HepG2 (cell line): Measurements from ENCODE around the gene PTBP2. TPM values are rescaled to one million over a fixed set of nuclear protein-coding genes. Genes with fewer than 3 reads are reported as not detected.

ENCODE experiments used
- ATAC-seq: fragments of 200-7000 bp; cut with Tn5 transposase; 3 replicates; pipeline ENCODE4 v1.9.1; 2020; ENCODE audit warnings: mild to moderate bottlenecking, moderate library complexity
- BruUV-seq: library from RNA; stranded (reverse); fragments of 400-500 nt; replicated peaks from 2 replicates; lab custom pipeline; 2021; lab: Mats Ljungman, UMichigan
- CTCF ChIA-PET: fragments of 300-600 bp; formaldehyde crosslinking; extraction: SDS; loops from one replicate; lab custom pipeline; 2021; ENCODE audit warnings: low total read pairs, inconsistent platforms, low intra/inter-chr PET ratio; lab: Yijun Ruan, JAX
- POLR2A ChIA-PET: fragments of 350-600 bp; sonication (Branson Sonifier 250); formaldehyde crosslinking; loops from one replicate; lab custom pipeline; 2020; ENCODE audit warnings: antibody characterized with exemption, inconsistent platforms; lab: Yijun Ruan, JAX
- DNase-seq: peaks from one replicate; pipeline ENCODE4 v3.0.0-alpha.2; 2015; ENCODE audit warnings: low spot score
- FAIRE-seq: peaks from 3 replicates; lab custom pipeline; 2011; peaks lifted over from hg19 to GRCh38; lab: Jason Lieb, UNC
- H2AFZ ChIP-seq: one replicate; pipeline ENCODE4 v1.6.1; 2011; ENCODE audit warnings: low read length, inconsistent platforms
- H3K27ac ChIP-seq: fragments of 300-600 bp; 3 replicates; pipeline ENCODE4 v1.8.0; 2011; ENCODE audit warnings: mixed run types, mild to moderate bottlenecking, mixed read lengths, low read length, inconsistent platforms; ENCODE audit not compliant: insufficient read depth; ENCODE audit errors: extremely low read length
- H3K27me3 ChIP-seq, 2 experiments: fragments of 200-600 bp in 1 of 2; 2 replicates in 1 of 2; 3 replicates in 1 of 2; pipeline versions ENCODE4 v1.6.0 to v1.8.0; 2011; ENCODE audit warnings: low read length in 2 of 2, mild to moderate bottlenecking in 2 of 2, moderate library complexity in 2 of 2, inconsistent platforms in 1 of 2; ENCODE audit not compliant: insufficient read depth in 2 of 2, control insufficient read depth in 1 of 2
- H3K36me3 ChIP-seq, 2 experiments: fragments of 200-600 bp in 1 of 2; replicated peaks in 1 of 2; 2 replicates in 1 of 2; 3 replicates in 1 of 2; pipeline versions ENCODE4 v1.5.1 to v1.8.0; 2011; ENCODE audit warnings: low read length in 2 of 2, inconsistent platforms in 1 of 2; ENCODE audit not compliant: insufficient read depth in 2 of 2, control insufficient read depth in 1 of 2
- H3K4me1 ChIP-seq: 2 replicates; pipeline ENCODE4 v1.5.1; 2012; ENCODE audit warnings: low read length, inconsistent platforms; ENCODE audit not compliant: insufficient read depth
- H3K4me2 ChIP-seq: 2 replicates; pipeline ENCODE4 v1.6.0; 2011; ENCODE audit warnings: low read depth, low read length, inconsistent platforms
- H3K4me3 ChIP-seq, 3 experiments: fragments of 200-600 bp in 1 of 3; sonication (generic), shearing (Covaris generic) in 1 of 3; replicated peaks in 1 of 3; 2 replicates each; pipeline ENCODE4 v1.5.1; 2011 to 2016; ENCODE audit warnings: low read length in 3 of 3, inconsistent platforms in 2 of 3, low read depth in 2 of 3, mild to moderate bottlenecking in 2 of 3, control low read depth in 1 of 3, mixed read lengths in 1 of 3; ENCODE audit not compliant: insufficient read depth in 1 of 3
- H3K79me2 ChIP-seq: one replicate; pipeline ENCODE4 v1.6.1; 2011; ENCODE audit warnings: low read length, inconsistent platforms; ENCODE audit not compliant: insufficient read depth
- H3K9ac ChIP-seq: 2 replicates; pipeline ENCODE4 v1.6.0; 2011; ENCODE audit warnings: mild to moderate bottlenecking, low read depth, low read length, inconsistent platforms; ENCODE audit not compliant: insufficient read depth
- H3K9me3 ChIP-seq: 2 replicates; pipeline ENCODE4 v1.5.1; 2012; ENCODE audit warnings: mild to moderate bottlenecking, low read length
- H4K20me1 ChIP-seq: 2 replicates; pipeline ENCODE4 v1.6.0; 2011; ENCODE audit warnings: inconsistent platforms, mild to moderate bottlenecking, low read length, moderate library complexity; ENCODE audit not compliant: insufficient read depth
- ARHGAP35 ChIP-seq: sonication (generic); formaldehyde crosslinking; IDR thresholded peaks from 2 replicates; pipeline ENCODE4 v1.9.0; 2022; ENCODE audit warnings: mild to moderate bottlenecking, inconsistent platforms, moderate library complexity, missing genetic modification reagents, borderline replicate concordance
- ARNTL ChIP-seq: sonication (generic); formaldehyde crosslinking; IDR thresholded peaks from 2 replicates; pipeline ENCODE4 v1.4.0; 2020; ENCODE audit warnings: mild to moderate bottlenecking, missing genetic modification reagents
- CEBPB ChIP-seq: IDR thresholded peaks from 2 replicates; pipeline ENCODE4 v1.6.1; 2011; ENCODE audit warnings: low read depth, low read length, improper control_type of control experiment, borderline replicate concordance
- ELF3 ChIP-seq: IDR thresholded peaks from 2 replicates; pipeline ENCODE4 v1.6.1; 2016; ENCODE audit warnings: missing genetic modification reagents, missing compliant biosample characterization
- KDM6A ChIP-seq: IDR thresholded peaks from 2 replicates; pipeline ENCODE4 v1.6.1; 2016; ENCODE audit warnings: low read depth
- PCBP2 ChIP-seq: fragments of 200-400 bp; formaldehyde crosslinking; optimal IDR thresholded peaks from 2 replicates; pipeline ENCODE3; 2018; ENCODE audit warnings: low read length, low read depth; ENCODE audit not compliant: poor library complexity, severe bottlenecking
- YEATS2 ChIP-seq: sonication (generic); formaldehyde crosslinking; IDR thresholded peaks from 2 replicates; pipeline ENCODE4 v1.4.0; 2020; ENCODE audit warnings: missing genetic modification reagents, borderline replicate concordance
- ZFYVE20 ChIP-seq: sonication (generic); formaldehyde crosslinking; IDR thresholded peaks from 2 replicates; pipeline ENCODE4 v1.8.0; 2023; ENCODE audit warnings: low read depth, mild to moderate bottlenecking, moderate library complexity, missing genetic modification reagents, borderline replicate concordance
- ZKSCAN5 ChIP-seq: sonication (generic); formaldehyde crosslinking; IDR thresholded peaks from 2 replicates; pipeline ENCODE4 v1.5.1; 2020; ENCODE audit warnings: mild to moderate bottlenecking, missing genetic modification reagents
- ZNF101 ChIP-seq: sonication (generic); formaldehyde crosslinking; IDR thresholded peaks from 2 replicates; pipeline ENCODE4 v1.4.0; 2020; ENCODE audit warnings: mild to moderate bottlenecking, low read depth, missing genetic modification reagents, borderline replicate concordance
- ZNF143 ChIP-seq: sonication (generic); formaldehyde crosslinking; IDR thresholded peaks from 2 replicates; pipeline ENCODE4 v1.4.0; 2020; ENCODE audit warnings: missing genetic modification reagents
- ZNF782 ChIP-seq: sonication (generic); formaldehyde crosslinking; IDR thresholded peaks from 2 replicates; pipeline ENCODE4 v1.4.0; 2020; ENCODE audit warnings: missing genetic modification reagents, mild to moderate bottlenecking, borderline replicate concordance
- ZSCAN25 ChIP-seq: sonication (generic); formaldehyde crosslinking; IDR thresholded peaks from 2 replicates; pipeline ENCODE4 v1.8.0; 2022; ENCODE audit warnings: mild to moderate bottlenecking, missing genetic modification reagents
- WGBS: methylation state at CpG from one replicate; pipeline ENCODE4 v1.1.6; 2017; ENCODE audit warnings: low lambda C conversion rate; 5-methylcytosine and 5-hydroxymethylcytosine counted together
- in situ Hi-C: cut with HindIII; loops from 2 replicates; pipeline ENCODE4 v1.10.0; 2017; ENCODE audit warnings: low pct_unique_long_range_greater_than_20kb; ENCODE audit not compliant: extremely low pct_ligation_motif_present
- intact Hi-C: fragments of 100-400 bp; cut with micrococcal nuclease; formaldehyde crosslinking; loops from one replicate; pipeline ENCODE4 v1.10.0; 2022; ENCODE audit not compliant: unreplicated experiment
- polyA plus RNA-seq, 8 experiments: library from polyadenylated mRNA; depleted of rRNA in 3 of 8; stranded (reverse) in 7 of 8; unstranded in 1 of 8; fragments of >200 nt; fragmentation: Illumina TruSeq in 4 of 8; extraction: Trizol in 4 of 8; gene quantifications; 2 replicates each; pipeline versions ENCODE4 v1.2.1 to v1.2.3, GENCODE V29; 2011 to 2016; ENCODE audit warnings: low read depth in 4 of 8, missing spikeins in 1 of 8, mixed read lengths in 1 of 8; ENCODE audit not compliant: insufficient read depth in 1 of 8
- total RNA-seq, 5 experiments: library from RNA; depleted of rRNA; stranded (reverse); fragments of >200 nt; fragmentation: Illumina TruSeq; extraction: Trizol; gene quantifications; 2 replicates each; pipeline ENCODE4 v1.2.3, GENCODE V29; 2016; ENCODE audit warnings: low read depth in 1 of 5
- TF ChIP-seq, protein P1 (sequence below): sonication (generic); formaldehyde crosslinking; IDR thresholded peaks from 2 replicates; pipeline ENCODE4; 2020; ENCODE audit warnings: missing genetic modification reagents, mild to moderate bottlenecking, borderline replicate concordance
- TF ChIP-seq, protein P2 (sequence below): sonication (generic); formaldehyde crosslinking; IDR thresholded peaks from 2 replicates; pipeline ENCODE4 v1.5.0; 2020; ENCODE audit warnings: mild to moderate bottlenecking, missing genetic modification reagents, moderate library complexity

Gene PTBP2
- total and polyA plus RNA-seq, 2 of the 13 experiments (the other 11 are each of a cell fraction or from before 2014, with no cell fraction given): 10.5 to 14.1 TPM

DNA sequence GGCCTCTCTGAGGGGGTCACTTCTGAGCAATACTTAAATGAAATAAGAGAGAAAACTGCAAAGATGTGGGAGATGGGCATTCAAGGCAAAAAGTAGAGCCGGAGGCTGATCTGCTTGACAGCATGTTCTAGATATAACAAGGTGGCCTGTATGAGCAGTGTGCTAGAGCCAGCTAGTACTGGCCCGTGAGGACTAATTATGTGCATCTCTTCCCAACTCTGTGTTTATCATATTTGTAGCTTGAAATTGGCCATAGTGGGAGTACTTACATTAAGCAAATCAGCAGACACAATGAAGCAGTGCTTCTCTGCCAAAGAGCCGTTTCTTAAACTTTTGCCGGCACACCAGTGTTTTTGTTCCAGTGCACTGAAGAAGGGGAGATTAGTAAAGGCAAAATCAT, 13.1 kb upstream of the PTBP2 start:
- CTCF ChIA-PET: no interaction called here
- FAIRE-seq: no peak

DNA sequence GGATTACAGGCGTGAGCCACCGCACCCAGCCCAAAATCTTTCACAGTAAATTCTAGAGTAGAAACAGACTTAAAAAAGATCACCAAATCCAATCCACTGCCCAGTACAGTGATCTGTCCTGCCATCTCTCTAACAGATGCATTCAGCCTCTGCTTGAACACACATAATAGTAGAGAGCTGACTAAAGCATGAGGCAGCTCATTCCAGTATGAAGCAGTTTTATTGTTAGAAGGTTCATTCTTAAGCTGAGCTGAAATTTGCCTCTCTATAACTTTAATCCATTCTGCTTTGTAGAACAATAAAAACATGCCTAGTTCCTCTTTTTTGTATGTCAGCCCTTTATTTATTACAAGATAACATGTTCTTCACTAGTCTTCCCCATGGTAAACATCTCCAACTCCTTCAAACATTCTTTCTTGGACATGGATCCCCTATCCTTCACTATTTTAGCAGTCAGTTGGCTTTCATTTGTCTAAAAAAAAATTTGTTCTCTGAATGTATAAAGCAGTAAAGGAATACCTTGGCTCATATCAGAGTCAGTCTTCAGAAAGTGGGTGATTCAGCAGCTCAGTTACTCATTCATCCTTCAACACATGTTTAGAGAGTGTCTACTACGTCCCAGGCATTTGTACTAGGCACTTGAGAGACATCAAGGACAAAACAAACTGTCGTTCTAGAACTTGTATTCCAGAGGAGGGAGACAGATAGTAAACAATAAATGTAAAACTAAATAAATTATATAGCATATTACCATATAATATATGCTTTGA, 10.7 kb upstream of the PTBP2 start:
- 53% methylated on average over 4 of the region's 4 CpGs for WGBS
- FAIRE-seq (no peak), ATAC-seq (no peak), DNase-seq (no peak)
- intact Hi-C loops: no loop called here
- in situ Hi-C loops: no loop called here
- H3K4me3 ChIP-seq: no peak overlapping the region
- no peak overlapping the region for H3K27ac ChIP-seq
- no peak overlapping the region for H3K9ac ChIP-seq
- ChIA-PET POLR2A (no interaction called here), CTCF (no interaction called here)
- no peaks in the 10 kb centered on the region for H3K9me3 ChIP-seq
- no peak overlapping the region for H3K4me2 ChIP-seq
- BruUV-seq: no TSS peak
- H3K27me3 ChIP-seq: no peaks in the 10 kb centered on the region; a peak in 1 of 5 replicates
- no peaks in the 10 kb centered on the region for H3K4me1 ChIP-seq
- H3K36me3 ChIP-seq: no peaks in the 10 kb centered on the region
- no peaks in the 10 kb centered on the region for H4K20me1 ChIP-seq
- H3K79me2 ChIP-seq: no peaks in the 10 kb centered on the region
- H2AFZ ChIP-seq: no peak overlapping the region
- no peak for TF ChIP-seq ZNF782 (CRISPR knock-in tag)
- no peak for TF ChIP-seq ZFYVE20 (CRISPR knock-in tag)
- TF ChIP-seq, protein P1, sequence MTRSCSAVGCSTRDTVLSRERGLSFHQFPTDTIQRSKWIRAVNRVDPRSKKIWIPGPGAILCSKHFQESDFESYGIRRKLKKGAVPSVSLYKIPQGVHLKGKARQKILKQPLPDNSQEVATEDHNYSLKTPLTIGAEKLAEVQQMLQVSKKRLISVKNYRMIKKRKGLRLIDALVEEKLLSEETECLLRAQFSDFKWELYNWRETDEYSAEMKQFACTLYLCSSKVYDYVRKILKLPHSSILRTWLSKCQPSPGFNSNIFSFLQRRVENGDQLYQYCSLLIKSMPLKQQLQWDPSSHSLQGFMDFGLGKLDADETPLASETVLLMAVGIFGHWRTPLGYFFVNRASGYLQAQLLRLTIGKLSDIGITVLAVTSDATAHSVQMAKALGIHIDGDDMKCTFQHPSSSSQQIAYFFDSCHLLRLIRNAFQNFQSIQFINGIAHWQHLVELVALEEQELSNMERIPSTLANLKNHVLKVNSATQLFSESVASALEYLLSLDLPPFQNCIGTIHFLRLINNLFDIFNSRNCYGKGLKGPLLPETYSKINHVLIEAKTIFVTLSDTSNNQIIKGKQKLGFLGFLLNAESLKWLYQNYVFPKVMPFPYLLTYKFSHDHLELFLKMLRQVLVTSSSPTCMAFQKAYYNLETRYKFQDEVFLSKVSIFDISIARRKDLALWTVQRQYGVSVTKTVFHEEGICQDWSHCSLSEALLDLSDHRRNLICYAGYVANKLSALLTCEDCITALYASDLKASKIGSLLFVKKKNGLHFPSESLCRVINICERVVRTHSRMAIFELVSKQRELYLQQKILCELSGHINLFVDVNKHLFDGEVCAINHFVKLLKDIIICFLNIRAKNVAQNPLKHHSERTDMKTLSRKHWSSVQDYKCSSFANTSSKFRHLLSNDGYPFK: no peak
- TF ChIP-seq YEATS2: no peak
- TF ChIP-seq ELF3: no peak
- no peak for TF ChIP-seq CEBPB
- no peak for TF ChIP-seq ZNF101 (CRISPR knock-in tag)
- TF ChIP-seq ZSCAN25 (CRISPR knock-in tag): no peak

More for the DNA sequence above, 13.1 kb upstream of the PTBP2 start:
- H3K36me3 ChIP-seq: no peaks in the 10 kb centered on the region
- no peak overlapping the region for H3K9ac ChIP-seq
- no peak for ATAC-seq
- no peaks in the 10 kb centered on the region for H4K20me1 ChIP-seq
- no peaks in the 10 kb centered on the region; a peak in 1 of 5 replicates for H3K27me3 ChIP-seq
- H3K4me3 ChIP-seq: no peak overlapping the region
- H3K4me1 ChIP-seq: peaks cover 4% of the 10 kb centered on the region; the same call in 1 of the 2 replicates
- no peaks in the 10 kb centered on the region for H3K9me3 ChIP-seq
- H3K27ac ChIP-seq: no peak overlapping the region
- in situ Hi-C loops: no loop called here
- no TSS peak for BruUV-seq
- intact Hi-C loops: no loop called here
- H2AFZ ChIP-seq: no peak overlapping the region
- H3K79me2 ChIP-seq: no peaks in the 10 kb centered on the region
- DNase-seq: no peak
- TF ChIP-seq, protein P2, sequence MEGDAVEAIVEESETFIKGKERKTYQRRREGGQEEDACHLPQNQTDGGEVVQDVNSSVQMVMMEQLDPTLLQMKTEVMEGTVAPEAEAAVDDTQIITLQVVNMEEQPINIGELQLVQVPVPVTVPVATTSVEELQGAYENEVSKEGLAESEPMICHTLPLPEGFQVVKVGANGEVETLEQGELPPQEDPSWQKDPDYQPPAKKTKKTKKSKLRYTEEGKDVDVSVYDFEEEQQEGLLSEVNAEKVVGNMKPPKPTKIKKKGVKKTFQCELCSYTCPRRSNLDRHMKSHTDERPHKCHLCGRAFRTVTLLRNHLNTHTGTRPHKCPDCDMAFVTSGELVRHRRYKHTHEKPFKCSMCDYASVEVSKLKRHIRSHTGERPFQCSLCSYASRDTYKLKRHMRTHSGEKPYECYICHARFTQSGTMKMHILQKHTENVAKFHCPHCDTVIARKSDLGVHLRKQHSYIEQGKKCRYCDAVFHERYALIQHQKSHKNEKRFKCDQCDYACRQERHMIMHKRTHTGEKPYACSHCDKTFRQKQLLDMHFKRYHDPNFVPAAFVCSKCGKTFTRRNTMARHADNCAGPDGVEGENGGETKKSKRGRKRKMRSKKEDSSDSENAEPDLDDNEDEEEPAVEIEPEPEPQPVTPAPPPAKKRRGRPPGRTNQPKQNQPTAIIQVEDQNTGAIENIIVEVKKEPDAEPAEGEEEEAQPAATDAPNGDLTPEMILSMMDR: no peak
- no peak for TF ChIP-seq PCBP2
- no peak for TF ChIP-seq KDM6A (CRISPR knock-in tag)
- TF ChIP-seq ARNTL (CRISPR knock-in tag): no peak
- TF ChIP-seq ZKSCAN5 (CRISPR knock-in tag): no peak
- no peak for TF ChIP-seq ARHGAP35 (CRISPR knock-in tag)
- TF ChIP-seq ZNF143: no peak
- no peak overlapping the region for H3K4me2 ChIP-seq
- POLR2A ChIA-PET: no interaction called here
- WGBS: 38% methylated on average over 4 of the region's 4 CpGs
